Measurements from ENCODE around the gene CRTAC1. TPM values are rescaled to one million over a fixed set of nuclear protein-coding genes. Genes with fewer than 3 reads are reported as not detected.

The CRTAC1 gene
- total and polyA plus RNA-seq, 2 donors (not counting 3 experiments of a cell fraction or from before 2014, with no cell fraction given), result 1.4 to 3.0 TPM

DNA sequence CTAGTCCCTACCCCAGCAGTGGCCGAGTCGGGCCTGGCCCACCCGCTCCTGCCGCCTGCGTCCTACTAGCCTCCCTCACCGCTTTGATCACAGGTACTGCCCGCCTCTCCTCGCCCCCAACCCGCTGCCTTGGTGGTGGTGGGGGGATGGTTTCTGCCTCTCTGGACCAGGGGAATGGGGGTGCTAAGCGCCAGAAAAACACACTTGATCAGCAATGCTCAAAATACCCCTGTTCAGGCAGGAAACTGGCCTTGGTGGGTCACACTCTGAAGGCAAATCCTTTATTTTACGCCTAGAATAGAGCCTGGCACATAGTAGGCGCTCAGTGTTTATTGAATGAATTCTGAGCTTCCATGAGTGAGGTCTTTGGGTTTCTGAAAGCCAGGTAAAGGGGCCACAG is 1.0 kb upstream of the CRTAC1 start:
- CTCF ChIA-PET, result interaction anchor here (1.0 to 7.3 kb wide), 4 partner anchors 9 to 128 kb away, joined by 3 to 81 read pairs (median 5); no protein-coding TSS in a partner anchor
- no peak overlapping the region for H3K4me3 ChIP-seq (replicated peaks in 1 of 3; ENCODE audit: insufficient read depth in 1 of 3, low read depth in 1 of 3, low read length in 3 of 3)
- POLR2A ChIA-PET, result no interaction called here
- no peaks in the 10 kb centered on the region for H3K79me2 ChIP-seq (ENCODE audit: control insufficient read depth, insufficient read depth, low read length)
- DNase-seq (ENCODE audit: low read depth, low spot score) (no peak), FAIRE-seq (no peak)
- TF ChIP-seq POLR2A (IDR thresholded peaks at IDR 0.05; ENCODE audit: low read depth, low read length) (no peak), POLR2AphosphoS5 (IDR thresholded peaks at IDR 0.05; ENCODE audit: insufficient read depth, low read depth, low read length) (no peak), MYC (IDR thresholded peaks at IDR 0.05; ENCODE audit: low read depth, low read length) (no peak), JUN (IDR thresholded peaks at IDR 0.05; ENCODE audit: borderline replicate concordance, insufficient read depth, insufficient read length, low read depth) (no peak)
- TF ChIP-seq, protein P1, sequence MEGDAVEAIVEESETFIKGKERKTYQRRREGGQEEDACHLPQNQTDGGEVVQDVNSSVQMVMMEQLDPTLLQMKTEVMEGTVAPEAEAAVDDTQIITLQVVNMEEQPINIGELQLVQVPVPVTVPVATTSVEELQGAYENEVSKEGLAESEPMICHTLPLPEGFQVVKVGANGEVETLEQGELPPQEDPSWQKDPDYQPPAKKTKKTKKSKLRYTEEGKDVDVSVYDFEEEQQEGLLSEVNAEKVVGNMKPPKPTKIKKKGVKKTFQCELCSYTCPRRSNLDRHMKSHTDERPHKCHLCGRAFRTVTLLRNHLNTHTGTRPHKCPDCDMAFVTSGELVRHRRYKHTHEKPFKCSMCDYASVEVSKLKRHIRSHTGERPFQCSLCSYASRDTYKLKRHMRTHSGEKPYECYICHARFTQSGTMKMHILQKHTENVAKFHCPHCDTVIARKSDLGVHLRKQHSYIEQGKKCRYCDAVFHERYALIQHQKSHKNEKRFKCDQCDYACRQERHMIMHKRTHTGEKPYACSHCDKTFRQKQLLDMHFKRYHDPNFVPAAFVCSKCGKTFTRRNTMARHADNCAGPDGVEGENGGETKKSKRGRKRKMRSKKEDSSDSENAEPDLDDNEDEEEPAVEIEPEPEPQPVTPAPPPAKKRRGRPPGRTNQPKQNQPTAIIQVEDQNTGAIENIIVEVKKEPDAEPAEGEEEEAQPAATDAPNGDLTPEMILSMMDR (IDR thresholded peaks at IDR 0.05; ENCODE audit: extremely low read depth in 1 of 2, insufficient read depth in 1 of 2, low read depth in 1 of 2, low read length in 2 of 2), result no peak
- H2AFZ ChIP-seq (ENCODE audit: low read depth, low read length), result no peak overlapping the region
- H3K4me2 ChIP-seq (ENCODE audit: insufficient read depth, low read length), result no peak overlapping the region
- intact Hi-C loops (cut with micrococcal nuclease) (no loop called here), dilution Hi-C loops (cut with MboI; ENCODE audit: extremely low pct_ligation_motif_present, low sequenced_read_pairs) (no loop called here)
- no peaks in the 10 kb centered on the region for H3K9me1 ChIP-seq (replicated peaks; ENCODE audit: control insufficient read depth, extremely low read depth, insufficient read depth, low read length)
- H3K27me3 ChIP-seq (ENCODE audit: control insufficient read depth in 2 of 2, insufficient read depth in 2 of 2, low read length in 2 of 2), result peaks cover 54 to 59% of the 10 kb centered on the region in 2 experiments
- no peaks in the 10 kb centered on the region for H3K9me3 ChIP-seq (replicated peaks; ENCODE audit: control insufficient read depth, insufficient read depth, low read length)
- H3K9ac ChIP-seq (replicated peaks; ENCODE audit: extremely low read depth, insufficient read depth, low read length), result no peak overlapping the region
- BruUV-seq (replicated peaks), result no TSS peak
- H3K36me3 ChIP-seq (ENCODE audit: control insufficient read depth in 2 of 2, extremely low read depth in 1 of 2, insufficient read depth in 2 of 2, low read length in 2 of 2), result no peaks in the 10 kb centered on the region
- no peaks in the 10 kb centered on the region for H3K4me1 ChIP-seq (ENCODE audit: control insufficient read depth, extremely low read depth, insufficient read depth, low read length)
- H4K20me1 ChIP-seq (replicated peaks; ENCODE audit: control insufficient read depth, extremely low read depth, insufficient read depth, low read length), result no peaks in the 10 kb centered on the region
- H3K27ac ChIP-seq (ENCODE audit: insufficient read depth, low read depth, low read length), result no peak overlapping the region

DNA sequence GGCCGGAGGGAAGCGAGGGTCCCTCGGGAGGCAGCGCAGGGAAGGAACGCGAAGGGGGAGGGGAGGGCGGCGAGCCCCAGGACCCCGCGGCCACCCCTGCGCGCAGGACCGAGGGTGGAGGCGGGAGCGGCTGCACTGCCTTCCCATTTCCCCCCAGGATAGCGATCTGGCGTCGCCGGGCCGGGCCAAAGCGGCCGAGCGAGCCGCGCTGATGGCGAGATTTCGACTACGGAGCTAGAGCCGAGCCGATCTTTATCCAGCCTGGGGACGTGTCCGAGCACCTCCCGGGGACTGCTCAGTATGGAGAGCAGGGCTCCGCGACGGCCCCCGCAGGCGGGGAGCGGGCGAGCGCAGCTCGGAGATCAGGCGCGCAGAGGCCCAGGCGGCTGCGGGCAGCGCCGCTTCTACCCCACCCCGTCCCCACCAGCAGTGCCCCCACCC is 590 bp upstream of the CRTAC1 start:
- no peak overlapping the region for H3K9ac ChIP-seq (replicated peaks; ENCODE audit: extremely low read depth, insufficient read depth, low read length)
- H3K9me1 ChIP-seq (replicated peaks; ENCODE audit: control insufficient read depth, extremely low read depth, insufficient read depth, low read length), result no peaks in the 10 kb centered on the region
- H3K27me3 ChIP-seq (ENCODE audit: control insufficient read depth in 2 of 2, insufficient read depth in 2 of 2, low read length in 2 of 2), result peaks cover 54 to 59% of the 10 kb centered on the region in 2 experiments
- ChIA-PET CTCF (interaction anchor here (1.2 to 7.3 kb wide), 3 partner anchors 10 to 116 kb away, joined by 3 to 81 read pairs (median 4); no protein-coding TSS in a partner anchor), POLR2A (no interaction called here)
- H3K79me2 ChIP-seq (ENCODE audit: control insufficient read depth, insufficient read depth, low read length), result no peaks in the 10 kb centered on the region
- intact Hi-C loops (cut with micrococcal nuclease) (no loop called here), dilution Hi-C loops (cut with MboI; ENCODE audit: extremely low pct_ligation_motif_present, low sequenced_read_pairs) (no loop called here)
- H3K4me2 ChIP-seq (ENCODE audit: insufficient read depth, low read length), result no peak overlapping the region
- H3K4me1 ChIP-seq (ENCODE audit: control insufficient read depth, extremely low read depth, insufficient read depth, low read length), result no peaks in the 10 kb centered on the region
- H3K4me3 ChIP-seq (replicated peaks in 1 of 3; ENCODE audit: insufficient read depth in 1 of 3, low read depth in 1 of 3, low read length in 3 of 3), result no peak overlapping the region
- BruUV-seq (replicated peaks), result no TSS peak
- H3K9me3 ChIP-seq (replicated peaks; ENCODE audit: control insufficient read depth, insufficient read depth, low read length), result no peaks in the 10 kb centered on the region
- H4K20me1 ChIP-seq (replicated peaks; ENCODE audit: control insufficient read depth, extremely low read depth, insufficient read depth, low read length), result no peaks in the 10 kb centered on the region
- H2AFZ ChIP-seq (ENCODE audit: low read depth, low read length), result no peak overlapping the region
- DNase-seq (ENCODE audit: low read depth, low spot score) (no peak), FAIRE-seq (no peak)
- TF ChIP-seq, protein P1 (IDR thresholded peaks at IDR 0.05; ENCODE audit: extremely low read depth in 1 of 2, insufficient read depth in 1 of 2, low read depth in 1 of 2, low read length in 2 of 2), result no peak
- TF ChIP-seq POLR2A (IDR thresholded peaks at IDR 0.05; ENCODE audit: low read depth, low read length) (no peak), GATA2 (IDR thresholded peaks at IDR 0.05; ENCODE audit: insufficient read depth, insufficient read length, low read depth, low read length) (no peak), MYC (IDR thresholded peaks at IDR 0.05; ENCODE audit: low read depth, low read length) (no peak), POLR2AphosphoS5 (IDR thresholded peaks at IDR 0.05; ENCODE audit: insufficient read depth, low read depth, low read length) (no peak), JUN (IDR thresholded peaks at IDR 0.05; ENCODE audit: borderline replicate concordance, insufficient read depth, insufficient read length, low read depth) (no peak), FOS (IDR thresholded peaks at IDR 0.05; ENCODE audit: borderline replicate concordance, insufficient read depth, low read length) (no peak), EZH2 (IDR thresholded peaks at IDR 0.05; ENCODE audit: borderline replicate concordance, low read depth, low read length, severe bottlenecking) (no peak)
- TF ChIP-seq, protein P2, sequence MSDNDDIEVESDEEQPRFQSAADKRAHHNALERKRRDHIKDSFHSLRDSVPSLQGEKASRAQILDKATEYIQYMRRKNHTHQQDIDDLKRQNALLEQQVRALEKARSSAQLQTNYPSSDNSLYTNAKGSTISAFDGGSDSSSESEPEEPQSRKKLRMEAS (IDR thresholded peaks at IDR 0.05; ENCODE audit: insufficient read depth, insufficient read length), result no peak
- H3K27ac ChIP-seq (ENCODE audit: insufficient read depth, low read depth, low read length), result no peak overlapping the region
- H3K36me3 ChIP-seq (ENCODE audit: control insufficient read depth in 2 of 2, extremely low read depth in 1 of 2, insufficient read depth in 2 of 2, low read length in 2 of 2), result no peaks in the 10 kb centered on the region
